GM19467 (cell line): Measurements from ENCODE around the gene ARF5.

ENCODE experiments used
- ATAC-seq: cut with Tn5 transposase; IDR thresholded peaks from one replicate; pipeline ENCODE4 v1.9.1; 2021; ENCODE audit warnings: mild to moderate bottlenecking, moderate library complexity; ENCODE audit not compliant: unreplicated experiment

Gene ARF5

GRCh38 chr7:127635659-127636285, 47.6 kb downstream of the ARF5 start:
- no peak for ATAC-seq

- ATAC-seq, result no peak
Measured at GRCh38 chr7:127638197-127638596, 50.0 kb downstream of the ARF5 start.
